Ovary (tissue), 3 donors: Measurements from ENCODE around the gene PNRC1.

Experiments used
- CTCF ChIP-seq, 3 donors: fragments of 450-650 bp in 2 of 3; fragments of 200-600 bp in 1 of 3; IDR thresholded peaks; one replicate each; pipeline versions ENCODE4 v1.5.1 to v1.8.0; 2016 to 2022; ENCODE audit warnings: antibody characterized with exemption in 3 of 3, mild to moderate bottlenecking in 1 of 3
- EP300 ChIP-seq: sonication (generic); formaldehyde crosslinking; IDR thresholded peaks from one replicate; pipeline ENCODE4 v1.6.1; 2017; ENCODE audit warnings: antibody characterized with exemption
- POLR2A ChIP-seq: fragments of 450-650 bp; IDR thresholded peaks from one replicate; pipeline ENCODE4 v1.6.1; 2017; ENCODE audit warnings: antibody characterized with exemption, mild to moderate bottlenecking, moderate library complexity
- donor health status: DM: no; HTN: no; CAD: no.

GRCh38 chr6:89068695-89069094 lies 11.9 kb upstream of the PNRC1 start:
- TF ChIP-seq CTCF (IDR thresholded peaks at IDR 0.05) (no peak), EP300 (no peak), POLR2A (no peak)
